MM.1S (cell line): ENCODE data around the gene TTLL10.

Experiments
- DNase-seq: peaks from one replicate; pipeline ENCODE4 v3.0.0-alpha.2; 2015
- H2AFZ ChIP-seq: fragments of 300-600 bp; sonication (generic); 2 replicates; pipeline ENCODE4 v1.6.0; 2016; ENCODE audit warnings: antibody characterized with exemption, low read length
- H3F3A ChIP-seq: fragments of 300-600 bp; sonication (generic); 2 replicates; pipeline ENCODE4 v1.6.1; 2016; ENCODE audit warnings: mild to moderate bottlenecking, antibody characterized with exemption, low read length, moderate library complexity, mixed read lengths; ENCODE audit not compliant: insufficient read depth
- H3K27ac ChIP-seq: fragments of 300-600 bp; sonication (generic); 2 replicates; pipeline ENCODE4 v1.5.1; 2016; ENCODE audit warnings: mild to moderate bottlenecking, low read length
- H3K27me3 ChIP-seq: fragments of 300-600 bp; sonication (generic); replicated peaks from 2 replicates; pipeline ENCODE4 v1.6.0; 2016; ENCODE audit warnings: low read length; ENCODE audit not compliant: insufficient read depth
- H3K36me3 ChIP-seq: fragments of 300-600 bp; sonication (generic); replicated peaks from 2 replicates; pipeline ENCODE4 v1.6.1; 2016; ENCODE audit warnings: mild to moderate bottlenecking, low read length, mixed read lengths; ENCODE audit not compliant: insufficient read depth
- H3K4me1 ChIP-seq: fragments of 300-600 bp; sonication (generic); 2 replicates; pipeline ENCODE4 v1.6.1; 2016; ENCODE audit warnings: low read length, mixed read lengths
- H3K4me2 ChIP-seq: fragments of 300-600 bp; sonication (generic); 2 replicates; pipeline ENCODE4 v1.6.0; 2016; ENCODE audit warnings: low read depth, low read length
- H3K4me3 ChIP-seq: fragments of 300-600 bp; sonication (generic); 2 replicates; pipeline ENCODE4 v1.5.1; 2016; ENCODE audit warnings: low read length, mixed read lengths
- H3K79me2 ChIP-seq: fragments of 300-600 bp; sonication (generic); 2 replicates; pipeline ENCODE4 v1.6.1; 2016; ENCODE audit warnings: mixed run types, low read length, mixed read lengths
- H3K9ac ChIP-seq: fragments of 300-600 bp; sonication (generic); 2 replicates; pipeline ENCODE4 v1.6.1; 2016; ENCODE audit warnings: low read length, mixed read lengths
- H3K9me2 ChIP-seq: fragments of 300-600 bp; sonication (generic); replicated peaks from 2 replicates; pipeline ENCODE4 v1.6.1; 2016; ENCODE audit warnings: mild to moderate bottlenecking, low read length, mixed read lengths; ENCODE audit not compliant: insufficient read depth
- H3K9me3 ChIP-seq: fragments of 300-600 bp; sonication (generic); replicated peaks from 2 replicates; pipeline ENCODE4 v1.6.1; 2016; ENCODE audit warnings: mild to moderate bottlenecking, low read length, mixed read lengths; ENCODE audit not compliant: insufficient read depth
- H4K20me1 ChIP-seq: fragments of 300-600 bp; sonication (generic); 2 replicates; pipeline ENCODE4 v1.6.1; 2016; ENCODE audit warnings: mild to moderate bottlenecking, low read length, moderate library complexity, mixed read lengths; ENCODE audit not compliant: insufficient read depth
- EZH2 ChIP-seq: fragments of 300-600 bp; sonication (generic); optimal IDR thresholded peaks from 2 replicates; pipeline ENCODE3; 2017; ENCODE audit warnings: low read depth, mild to moderate bottlenecking, antibody characterized with exemption, low read length, mixed read lengths
- EZH2phosphoT487 ChIP-seq: fragments of 300-600 bp; sonication (generic); IDR thresholded peaks from 2 replicates; pipeline ENCODE4 v1.6.1; 2018; ENCODE audit warnings: antibody characterized with exemption, low read length
- TF ChIP-seq, protein P1 (sequence below): fragments of 300-600 bp; sonication (generic); IDR thresholded peaks from 2 replicates; pipeline ENCODE4 v1.5.1; 2016; ENCODE audit warnings: antibody characterized with exemption, low read length, mixed read lengths

Gene TTLL10

DNA sequence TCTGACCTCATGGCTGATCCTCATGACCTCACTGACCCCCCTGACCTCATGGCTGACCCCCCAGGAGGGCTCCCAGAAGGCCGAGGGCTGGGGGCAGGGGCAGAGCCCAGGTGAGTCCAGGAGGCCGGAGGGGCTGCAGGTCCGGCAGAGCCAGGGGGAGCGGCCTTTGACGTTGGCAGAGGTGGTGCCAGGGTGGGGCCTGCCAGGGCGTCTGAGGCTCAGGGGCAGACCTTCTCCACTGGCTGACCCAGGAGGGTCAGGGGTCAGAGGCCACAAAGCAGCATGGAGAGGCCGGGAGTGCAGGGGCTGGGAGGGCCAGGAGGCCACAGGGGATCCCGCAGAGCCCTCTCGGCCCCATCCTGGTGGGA is 28.1 kb upstream of the TTLL10 start:
- H3K27ac ChIP-seq: no peak overlapping the region
- H3K9ac ChIP-seq: no peak overlapping the region
- H4K20me1 ChIP-seq: no peaks in the 10 kb centered on the region
- peaks cover 16% of the 10 kb centered on the region for H3K4me1 ChIP-seq
- peaks cover 62% of the 10 kb centered on the region for H3K27me3 ChIP-seq
- no peak overlapping the region for H3K4me2 ChIP-seq
- no peaks in the 10 kb centered on the region for H3K36me3 ChIP-seq
- no peaks in the 10 kb centered on the region for H3K79me2 ChIP-seq
- no peak overlapping the region for H3K4me3 ChIP-seq
- TF ChIP-seq, protein P1, sequence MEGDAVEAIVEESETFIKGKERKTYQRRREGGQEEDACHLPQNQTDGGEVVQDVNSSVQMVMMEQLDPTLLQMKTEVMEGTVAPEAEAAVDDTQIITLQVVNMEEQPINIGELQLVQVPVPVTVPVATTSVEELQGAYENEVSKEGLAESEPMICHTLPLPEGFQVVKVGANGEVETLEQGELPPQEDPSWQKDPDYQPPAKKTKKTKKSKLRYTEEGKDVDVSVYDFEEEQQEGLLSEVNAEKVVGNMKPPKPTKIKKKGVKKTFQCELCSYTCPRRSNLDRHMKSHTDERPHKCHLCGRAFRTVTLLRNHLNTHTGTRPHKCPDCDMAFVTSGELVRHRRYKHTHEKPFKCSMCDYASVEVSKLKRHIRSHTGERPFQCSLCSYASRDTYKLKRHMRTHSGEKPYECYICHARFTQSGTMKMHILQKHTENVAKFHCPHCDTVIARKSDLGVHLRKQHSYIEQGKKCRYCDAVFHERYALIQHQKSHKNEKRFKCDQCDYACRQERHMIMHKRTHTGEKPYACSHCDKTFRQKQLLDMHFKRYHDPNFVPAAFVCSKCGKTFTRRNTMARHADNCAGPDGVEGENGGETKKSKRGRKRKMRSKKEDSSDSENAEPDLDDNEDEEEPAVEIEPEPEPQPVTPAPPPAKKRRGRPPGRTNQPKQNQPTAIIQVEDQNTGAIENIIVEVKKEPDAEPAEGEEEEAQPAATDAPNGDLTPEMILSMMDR: no peak
- TF ChIP-seq EZH2 (no peak), EZH2phosphoT487 (no peak)
- no peaks in the 10 kb centered on the region for H3F3A ChIP-seq
- no peak for DNase-seq
- no peaks in the 10 kb centered on the region for H3K9me3 ChIP-seq
- no peak overlapping the region for H2AFZ ChIP-seq
- H3K9me2 ChIP-seq: no peaks in the 10 kb centered on the region

DNA sequence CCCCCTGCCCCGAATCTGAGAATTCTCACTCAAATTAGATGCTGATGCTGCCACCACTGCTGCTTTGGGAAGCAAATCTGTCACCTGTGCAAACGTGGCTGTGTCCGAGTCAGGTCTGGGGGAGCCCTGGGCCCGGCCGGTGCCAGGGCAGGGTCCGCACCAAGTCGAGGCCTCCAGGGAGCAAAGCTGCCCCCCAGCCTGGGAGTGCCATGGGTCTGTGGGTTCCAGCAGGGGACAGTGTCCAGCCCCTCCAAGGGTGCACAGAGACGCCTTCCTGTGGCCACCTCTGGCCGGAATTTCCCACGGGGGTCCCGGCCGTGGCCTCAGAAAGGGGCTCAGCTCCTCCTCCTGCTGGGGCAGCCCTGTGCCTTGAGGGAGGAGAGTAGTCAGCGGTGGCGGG is 27.7 kb upstream of the TTLL10 start:
- Histone ChIP-seq H3K79me2 (no peaks in the 10 kb centered on the region), H3K4me2 (no peak overlapping the region), H3F3A (no peaks in the 10 kb centered on the region), H3K27me3 (peaks cover 67% of the 10 kb centered on the region), H3K4me3 (no peak overlapping the region), H3K9ac (no peak overlapping the region), H3K4me1 (peaks cover 16% of the 10 kb centered on the region), H3K9me3 (no peaks in the 10 kb centered on the region), H2AFZ (no peak overlapping the region), H3K9me2 (no peaks in the 10 kb centered on the region), H4K20me1 (no peaks in the 10 kb centered on the region), H3K27ac (no peak overlapping the region), H3K36me3 (no peaks in the 10 kb centered on the region)
- TF ChIP-seq EZH2 (no peak), EZH2phosphoT487 (no peak)
- TF ChIP-seq, protein P1: no peak
- no peak for DNase-seq

DNA sequence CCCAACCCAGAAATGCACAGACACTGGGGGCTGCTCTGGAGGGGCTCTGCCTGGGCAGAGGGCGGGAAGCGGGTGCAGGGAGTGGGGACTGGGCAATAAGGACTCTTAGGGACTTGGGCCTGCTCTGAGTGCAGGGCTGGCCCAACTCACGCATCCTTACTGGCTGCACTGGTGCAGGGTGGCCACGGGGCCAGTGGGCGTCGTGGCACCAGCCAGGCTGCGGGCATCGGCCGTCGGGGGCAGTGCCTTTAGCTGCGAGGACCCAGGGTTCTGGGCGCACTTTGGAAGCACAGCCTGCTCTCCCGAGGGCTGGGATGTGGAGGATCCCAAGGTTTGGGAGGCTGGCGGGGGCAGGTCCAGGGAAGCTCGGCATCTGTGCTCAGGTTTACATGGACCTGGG is 27.1 kb upstream of the TTLL10 start:
- H3K36me3 ChIP-seq: no peaks in the 10 kb centered on the region
- no peaks in the 10 kb centered on the region for H3K79me2 ChIP-seq
- H3K4me2 ChIP-seq: no peak overlapping the region
- no peak overlapping the region for H3K9ac ChIP-seq
- H3K27ac ChIP-seq: no peak overlapping the region
- TF ChIP-seq EZH2: no peak
- TF ChIP-seq, protein P1: no peak
- H3K9me3 ChIP-seq: no peaks in the 10 kb centered on the region
- H3K27me3 ChIP-seq: peaks cover 70% of the 10 kb centered on the region
- H4K20me1 ChIP-seq: no peaks in the 10 kb centered on the region
- H3F3A ChIP-seq: no peaks in the 10 kb centered on the region
- no peak for DNase-seq
- peaks cover 16% of the 10 kb centered on the region for H3K4me1 ChIP-seq
- H3K9me2 ChIP-seq: no peaks in the 10 kb centered on the region
- no peak overlapping the region for H3K4me3 ChIP-seq
- no peak overlapping the region for H2AFZ ChIP-seq
